HG03139 (cell line): ENCODE results near the gene PMFBP1.

ENCODE experiments used
- ATAC-seq: cut with Tn5 transposase; IDR thresholded peaks from one replicate; pipeline ENCODE4 v1.9.1; 2021; ENCODE audit not compliant: unreplicated experiment

The PMFBP1 gene

GRCh38 chr16:72172105-72173034 is at the start of gene PMFBP1:
PMFBP1 (minus strand) TSS chr16:72172155; CDS start chr16:72171208, 947 bp downstream.
- peak; percentile 97 for ATAC-seq

GRCh38 chr16:72221630-72222024 is 49.7 kb upstream of the PMFBP1 start:
- ATAC-seq, result no peak

GRCh38 chr16:72220875-72221629 is 49.1 kb upstream of the PMFBP1 start:
- no peak for ATAC-seq

GRCh38 chr16:72219282-72219681 is 47.3 kb upstream of the PMFBP1 start:
- ATAC-seq, result no peak

- ATAC-seq, result no peak
Measured at GRCh38 chr16:72216767-72217166, 44.8 kb upstream of the PMFBP1 start.

GRCh38 chr16:72214821-72215220 is 42.9 kb upstream of the PMFBP1 start:
- no peak for ATAC-seq

GRCh38 chr16:72211110-72211509 is 39.2 kb upstream of the PMFBP1 start:
- ATAC-seq, result no peak

GRCh38 chr16:72210555-72210954 is 38.6 kb upstream of the PMFBP1 start:
- no peak for ATAC-seq

- no peak for ATAC-seq
Measured at GRCh38 chr16:72210072-72210471, 38.1 kb upstream of the PMFBP1 start.

- no peak for ATAC-seq
Measured at GRCh38 chr16:72206299-72206698, 34.3 kb upstream of the PMFBP1 start.

- ATAC-seq, result peak; percentile 72
Measured at GRCh38 chr16:72203401-72203800, 31.4 kb upstream of the PMFBP1 start.

GRCh38 chr16:72202014-72202413 is 30.1 kb upstream of the PMFBP1 start:
- no peak for ATAC-seq

- ATAC-seq, result no peak
Measured at GRCh38 chr16:72201387-72201786, 29.4 kb upstream of the PMFBP1 start.

- ATAC-seq, result no peak
Measured at GRCh38 chr16:72199761-72200337, 27.9 kb upstream of the PMFBP1 start.

- no peak for ATAC-seq
Measured at GRCh38 chr16:72198771-72199201, 26.8 kb upstream of the PMFBP1 start.

GRCh38 chr16:72198021-72198711 is 26.2 kb upstream of the PMFBP1 start:
- ATAC-seq, result no peak

- ATAC-seq, result no peak
Measured at GRCh38 chr16:72197545-72197944, 25.6 kb upstream of the PMFBP1 start.

- ATAC-seq, result no peak
Measured at GRCh38 chr16:72195609-72196008, 23.7 kb upstream of the PMFBP1 start.

GRCh38 chr16:72191551-72191950 is 19.6 kb upstream of the PMFBP1 start:
- no peak for ATAC-seq

- no peak for ATAC-seq
Measured at GRCh38 chr16:72189865-72190371, 18.0 kb upstream of the PMFBP1 start.

GRCh38 chr16:72188541-72188940 is 16.6 kb upstream of the PMFBP1 start:
- ATAC-seq, result no peak
